Adipose tissue (tissue), 3 donors: ENCODE data around the gene CRYBG2. TPM values are rescaled to one million over a fixed set of nuclear protein-coding genes. Genes with fewer than 3 reads are reported as not detected.

Experiments
- H3K27ac ChIP-seq: one replicate; pipeline ENCODE4 v1.5.1; 2013; ENCODE audit warnings: low read depth, low read length
- WGBS, 3 donors: extraction: QIAGEN DNeasy Blood & Tissue Kit; methylation state at CpG; one replicate each; pipeline ENCODE4 v1.1.7; 2013; 5-methylcytosine and 5-hydroxymethylcytosine counted together
- polyA plus RNA-seq, 3 donors: library from polyadenylated mRNA; stranded (reverse); fragments of 200-250 nt; gene quantifications; one replicate each; pipeline ENCODE4 v1.2.3, GENCODE V29; 2013
- donor health status: healthy with polysubstance abuse.
- donor health status: Bipolar disorder and iron deficiency.
- donor health status: healthy.

The CRYBG2 gene
- polyA plus RNA-seq, 3 donors: 0.14 to 0.18 TPM; not detected in 1

DNA sequence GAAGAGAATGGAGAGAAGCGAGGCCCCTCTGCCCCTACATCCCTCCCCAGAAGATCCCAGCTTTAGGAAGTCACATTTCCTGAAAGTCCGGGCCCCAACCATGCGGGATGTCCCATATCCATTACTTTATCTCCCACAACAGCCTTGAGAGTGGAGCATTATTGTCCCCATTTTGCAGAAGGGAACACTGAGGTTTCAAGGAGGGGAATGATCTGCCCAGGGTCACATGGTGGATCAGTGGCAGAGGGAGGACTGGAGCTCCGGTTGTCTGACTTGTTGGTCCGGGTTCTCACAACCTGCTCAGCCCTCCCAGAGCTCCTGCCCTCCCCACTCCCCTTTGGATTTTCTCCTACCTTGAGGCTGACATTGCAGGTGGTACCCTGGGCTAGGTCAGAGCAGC is 2.2 kb upstream of the CRYBG2 start:
- 85 to 91% (median 86%) methylated on average over 5 of the region's 5 CpGs for WGBS, 3 donors
- H3K27ac ChIP-seq: no peak overlapping the region

DNA sequence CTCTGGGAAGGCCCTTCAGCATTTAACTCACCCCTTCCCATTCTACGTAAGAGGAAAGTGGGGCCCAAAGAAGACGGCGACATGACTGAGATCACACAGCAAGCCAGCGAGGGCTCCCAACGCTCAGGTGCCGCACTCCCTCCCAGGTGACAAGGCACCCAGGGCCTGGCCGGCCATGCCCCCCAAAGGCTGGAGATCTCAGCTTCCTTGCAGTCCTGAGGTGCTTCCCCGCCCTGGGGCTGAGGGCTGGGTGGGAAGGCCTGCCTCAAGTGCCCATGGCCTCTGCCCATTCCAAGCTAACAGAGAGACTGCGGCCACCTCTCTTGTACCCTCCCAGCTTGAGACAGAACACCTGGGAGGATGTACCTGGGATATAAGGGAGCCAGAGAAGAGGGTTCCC is 1.0 kb upstream of the CRYBG2 start:
- WGBS, 3 donors: 87 to 90% (median 90%) methylated on average over 9 of the region's 9 CpGs
- H3K27ac ChIP-seq: no peak overlapping the region

DNA sequence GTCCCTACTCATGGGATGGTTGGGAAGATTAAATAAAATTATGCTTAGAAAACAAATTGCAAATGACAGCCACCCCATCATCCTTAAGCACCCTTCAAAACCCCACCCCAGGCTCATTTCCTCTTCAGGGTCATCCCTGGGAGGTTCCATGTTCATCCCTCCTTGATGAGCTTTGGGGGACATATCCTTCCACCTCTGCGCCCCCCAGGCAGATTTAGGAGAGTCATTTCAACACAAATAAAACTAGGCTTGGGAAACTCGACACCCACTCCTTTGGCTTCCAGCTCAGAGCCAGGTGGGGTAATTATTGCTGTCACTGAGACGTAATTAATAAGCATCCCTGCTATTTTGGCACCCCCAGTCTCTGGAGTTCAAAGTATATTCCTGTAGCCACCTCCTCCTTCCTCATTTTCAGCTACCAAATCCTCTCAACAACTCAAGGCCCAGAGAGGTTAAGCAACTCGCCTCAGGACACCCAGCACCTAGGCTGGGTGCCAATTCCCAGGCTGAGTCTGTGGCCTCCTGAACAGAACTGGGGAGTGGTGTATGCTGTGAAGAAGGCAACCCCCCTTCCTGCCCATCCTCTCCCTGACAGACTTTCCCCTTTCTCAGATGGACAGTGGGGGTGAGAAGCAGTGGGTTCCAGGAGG is 595 bp downstream of the CRYBG2 start:
- 55 to 95% (median 86%) methylated on average over 4 of the region's 4 CpGs for WGBS, 3 donors
- no peak overlapping the region for H3K27ac ChIP-seq

DNA sequence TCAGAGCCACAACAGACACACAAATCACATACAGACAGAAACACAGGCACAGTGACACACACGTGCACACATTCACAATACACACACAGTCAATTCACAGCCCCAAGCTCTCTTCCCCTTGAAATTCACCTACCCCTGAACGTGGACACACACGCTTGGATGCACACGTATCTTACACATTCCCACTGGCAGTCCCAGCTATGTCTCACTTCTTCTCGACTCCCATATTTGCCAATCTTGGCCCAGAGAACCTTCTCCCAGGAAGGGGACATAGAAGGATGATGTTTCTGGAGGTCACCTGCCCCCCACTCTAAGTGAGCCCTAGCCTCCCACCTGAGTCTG is 1.6 kb downstream of the CRYBG2 start:
- H3K27ac ChIP-seq: no peak overlapping the region
- 85 to 92% (median 86%) methylated on average over 5 of the region's 5 CpGs for WGBS, 3 donors

DNA sequence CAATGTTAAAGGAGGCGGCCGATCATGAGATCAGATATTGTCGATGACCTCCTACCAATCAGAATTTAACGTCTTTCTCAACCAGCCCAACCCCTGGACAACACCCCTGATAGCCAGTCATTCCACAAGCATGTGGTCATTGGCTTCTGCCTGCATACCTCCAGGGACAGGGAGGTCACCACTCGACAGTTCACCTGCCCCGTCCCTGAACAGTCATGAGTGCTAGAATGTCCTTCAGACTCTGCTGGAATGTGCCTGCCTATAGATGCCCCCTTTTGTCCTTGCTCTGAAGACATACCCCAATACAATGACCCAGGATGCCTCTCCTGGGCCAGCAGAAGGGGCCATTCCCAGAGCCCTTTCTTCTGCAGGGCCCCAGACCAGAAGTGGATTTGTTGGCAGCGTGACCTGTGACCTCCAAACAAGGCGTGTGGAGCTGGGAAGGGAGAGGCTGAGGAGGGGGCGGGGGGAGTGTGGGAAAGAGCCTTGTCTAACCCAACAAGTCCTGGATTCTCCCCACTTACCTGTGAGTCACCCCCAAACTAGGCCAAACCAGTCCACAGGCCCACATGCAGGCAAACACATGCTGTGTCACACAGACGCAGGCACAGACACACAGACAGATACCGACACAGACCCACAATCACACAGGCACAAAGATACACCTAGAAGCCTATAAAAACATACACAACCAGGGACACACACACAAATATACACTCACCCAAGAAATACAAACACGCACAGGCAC is 2.2 kb downstream of the CRYBG2 start:
- WGBS, 3 donors: 86 to 93% (median 91%) methylated on average over 12 of the region's 12 CpGs
- no peak overlapping the region for H3K27ac ChIP-seq

DNA sequence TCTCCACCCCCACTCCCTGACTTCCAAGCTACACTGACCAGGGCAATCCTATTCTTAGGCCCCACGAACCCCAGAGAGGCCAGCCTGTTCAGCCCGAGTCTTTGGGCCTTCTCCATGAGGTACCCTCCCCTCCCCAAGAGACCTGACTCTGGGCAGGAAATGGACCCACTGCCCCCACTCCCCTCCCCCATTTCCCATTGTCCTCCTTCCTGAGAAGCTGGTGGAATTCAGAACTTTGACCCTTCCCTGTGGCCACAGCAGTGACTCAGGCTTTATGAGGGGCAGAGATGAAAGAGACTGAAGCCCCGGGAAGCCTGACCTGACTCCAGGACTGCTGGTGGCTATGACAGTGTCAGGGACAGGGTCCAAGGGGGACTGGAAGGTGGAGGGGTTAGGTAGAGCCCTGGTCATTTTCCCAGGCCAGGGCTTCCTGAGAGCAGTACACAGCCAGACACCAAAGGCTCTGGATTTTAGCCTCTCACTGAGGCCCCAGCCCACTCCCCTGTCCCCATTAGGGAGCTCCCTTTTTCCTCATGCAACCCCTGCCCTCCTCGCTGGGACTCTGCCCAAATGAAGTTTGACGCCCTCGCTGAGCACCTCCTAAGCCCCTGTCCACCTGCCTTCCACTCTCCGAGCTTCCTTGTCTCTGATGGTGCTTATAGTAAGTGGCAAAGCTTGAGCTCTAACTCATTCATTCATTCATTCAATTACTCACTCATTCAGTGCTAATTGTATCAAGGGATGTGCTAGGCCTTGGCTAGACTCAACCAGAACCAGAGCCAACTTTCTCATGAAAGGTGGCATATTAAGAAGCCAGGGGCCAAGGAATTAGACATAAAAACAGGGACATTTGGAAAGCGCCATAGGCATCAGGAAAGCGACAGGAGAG is 3.0 kb downstream of the CRYBG2 start:
- WGBS, 3 donors: 75 to 83% (median 78%) methylated on average over 9 of the region's 9 CpGs
- no peak overlapping the region for H3K27ac ChIP-seq

DNA sequence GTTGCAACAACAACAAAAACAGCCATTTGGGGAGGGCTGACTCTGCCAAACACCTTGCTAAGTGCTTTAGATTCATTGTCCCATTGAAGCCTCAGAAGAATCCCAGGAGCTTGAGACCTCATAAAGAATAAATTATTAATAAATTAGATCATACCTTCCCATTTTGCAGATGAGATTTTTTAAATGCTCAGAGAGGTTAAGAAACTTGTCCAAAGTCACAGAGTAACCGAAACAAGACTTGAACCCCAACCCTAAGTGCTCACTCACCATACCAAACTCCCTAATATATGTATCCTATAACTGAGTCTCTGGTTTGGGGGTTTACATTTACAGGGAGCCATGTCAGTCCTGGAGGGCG is 3.6 kb downstream of the CRYBG2 start:
- WGBS, 3 donors: 83 to 92% (median 90%) methylated on average over 2 of the region's 2 CpGs
- H3K27ac ChIP-seq: no peak overlapping the region

DNA sequence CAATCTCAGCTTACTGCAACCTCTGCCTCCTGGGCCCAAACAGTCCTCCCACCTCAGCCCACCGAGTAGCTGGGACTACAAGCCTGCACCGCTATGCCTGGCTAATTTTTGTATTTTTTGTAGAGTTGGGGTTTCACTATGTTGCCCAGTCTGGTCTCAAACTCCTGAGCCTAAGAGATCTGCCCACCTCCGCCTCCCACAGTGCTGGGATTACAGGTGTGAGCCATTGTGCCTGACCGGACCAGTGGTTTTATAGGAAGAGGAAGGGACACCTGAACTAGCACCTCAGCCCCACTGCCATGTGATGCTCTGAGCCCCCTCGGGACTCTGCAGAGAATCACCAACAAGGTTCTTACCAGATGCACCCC is 4.1 kb downstream of the CRYBG2 start:
- WGBS, 3 donors: 84 to 88% (median 88%) methylated on average over 5 of the region's 5 CpGs
- no peak overlapping the region for H3K27ac ChIP-seq

DNA sequence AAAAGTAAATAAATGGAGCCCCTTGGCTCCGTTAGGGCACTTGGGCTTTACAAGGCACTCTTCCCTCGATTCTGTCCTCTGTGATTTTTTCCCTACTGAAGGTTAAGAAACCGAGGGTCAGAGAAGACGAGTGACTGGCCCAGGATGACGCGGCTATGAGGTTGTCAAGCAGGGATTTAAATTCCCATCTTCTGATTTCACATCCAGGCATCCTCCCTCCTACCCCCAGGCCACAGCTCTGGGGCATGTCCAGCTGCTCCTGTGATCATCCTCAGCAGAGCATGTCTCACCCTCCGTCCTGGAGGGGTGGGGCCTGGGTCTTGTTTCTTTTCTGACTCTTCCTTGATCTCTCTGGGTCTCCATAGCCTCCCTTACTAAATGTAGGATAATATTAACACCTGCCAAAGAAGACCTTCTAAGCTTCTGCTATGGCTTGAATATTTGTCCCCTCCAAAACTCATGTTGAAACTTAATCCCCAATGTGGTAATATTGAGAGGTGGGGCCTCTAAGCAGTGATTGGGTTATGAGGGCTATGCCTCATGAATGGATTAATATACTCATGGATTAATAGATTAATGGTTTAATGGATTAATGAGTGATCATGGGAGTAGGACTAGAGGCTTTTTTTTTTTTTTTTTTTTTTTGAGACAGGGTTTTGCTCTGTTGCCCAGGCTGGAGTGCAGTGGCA is 4.6 kb downstream of the CRYBG2 start:
- no peak overlapping the region for H3K27ac ChIP-seq
- 84 to 86% (median 84%) methylated on average over 7 of the region's 7 CpGs for WGBS, 3 donors

DNA sequence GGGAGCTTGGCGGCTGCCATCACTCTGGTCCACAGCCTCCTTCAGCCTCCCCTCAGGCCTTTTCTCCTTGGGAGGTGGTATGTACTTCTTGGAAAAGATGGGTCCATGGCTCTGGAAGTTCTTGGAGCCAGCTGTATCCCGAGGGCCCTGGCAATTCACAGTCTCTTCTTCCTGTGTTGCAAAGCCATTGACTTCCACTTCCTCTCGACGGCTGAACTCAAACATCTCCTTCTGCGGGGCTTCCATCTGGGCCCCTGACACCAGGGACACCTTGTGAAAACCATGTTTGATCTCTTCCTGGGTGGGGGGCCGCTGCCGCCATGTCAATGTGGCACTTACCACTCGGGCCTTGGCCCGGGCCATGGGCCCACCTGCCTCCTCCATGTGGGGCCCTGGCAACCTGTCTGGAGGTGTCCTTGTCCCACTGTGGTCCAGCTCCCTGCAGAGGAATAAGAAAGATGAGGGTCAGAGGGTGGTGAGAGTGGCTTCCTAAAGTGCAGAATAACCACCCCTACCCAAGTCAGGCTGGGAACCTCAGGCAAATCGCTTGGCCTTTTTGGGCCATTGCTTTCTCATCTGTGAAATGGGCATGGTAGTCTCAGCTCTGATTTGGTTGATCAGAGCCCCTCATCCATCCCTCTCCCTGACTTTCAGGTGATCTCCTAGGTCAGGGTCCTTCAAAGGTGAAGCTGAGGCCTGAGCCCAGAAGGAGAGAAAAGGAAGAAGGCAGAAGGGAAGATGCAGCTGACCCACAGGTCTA is 7.5 kb downstream of the CRYBG2 start:
- 56 to 61% (median 60%) methylated on average over 10 of the region's 10 CpGs for WGBS, 3 donors
- no peak overlapping the region for H3K27ac ChIP-seq

DNA sequence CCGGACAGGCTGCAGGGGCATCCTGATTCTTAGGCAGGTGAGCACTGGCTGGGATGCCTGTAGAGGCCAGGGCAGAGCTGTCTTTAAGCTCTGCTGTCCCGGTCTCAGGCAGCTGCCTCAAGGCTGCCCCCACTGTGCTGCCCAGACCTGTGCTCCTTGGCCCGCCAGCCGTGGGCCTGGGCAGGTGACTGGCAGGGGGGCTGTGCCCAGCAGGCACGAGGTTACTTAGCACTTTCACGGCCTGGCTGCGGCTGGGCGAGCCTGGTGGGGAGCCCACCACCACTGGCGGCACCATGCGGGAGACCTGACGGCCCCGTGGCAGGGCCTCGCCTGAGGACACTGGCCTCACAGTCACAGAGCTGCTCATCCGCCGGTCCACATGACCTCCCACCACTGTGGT is 8.2 kb downstream of the CRYBG2 start:
- H3K27ac ChIP-seq: no peak overlapping the region
- 73 to 89% (median 86%) methylated on average over 15 of the region's 15 CpGs for WGBS, 3 donors

DNA sequence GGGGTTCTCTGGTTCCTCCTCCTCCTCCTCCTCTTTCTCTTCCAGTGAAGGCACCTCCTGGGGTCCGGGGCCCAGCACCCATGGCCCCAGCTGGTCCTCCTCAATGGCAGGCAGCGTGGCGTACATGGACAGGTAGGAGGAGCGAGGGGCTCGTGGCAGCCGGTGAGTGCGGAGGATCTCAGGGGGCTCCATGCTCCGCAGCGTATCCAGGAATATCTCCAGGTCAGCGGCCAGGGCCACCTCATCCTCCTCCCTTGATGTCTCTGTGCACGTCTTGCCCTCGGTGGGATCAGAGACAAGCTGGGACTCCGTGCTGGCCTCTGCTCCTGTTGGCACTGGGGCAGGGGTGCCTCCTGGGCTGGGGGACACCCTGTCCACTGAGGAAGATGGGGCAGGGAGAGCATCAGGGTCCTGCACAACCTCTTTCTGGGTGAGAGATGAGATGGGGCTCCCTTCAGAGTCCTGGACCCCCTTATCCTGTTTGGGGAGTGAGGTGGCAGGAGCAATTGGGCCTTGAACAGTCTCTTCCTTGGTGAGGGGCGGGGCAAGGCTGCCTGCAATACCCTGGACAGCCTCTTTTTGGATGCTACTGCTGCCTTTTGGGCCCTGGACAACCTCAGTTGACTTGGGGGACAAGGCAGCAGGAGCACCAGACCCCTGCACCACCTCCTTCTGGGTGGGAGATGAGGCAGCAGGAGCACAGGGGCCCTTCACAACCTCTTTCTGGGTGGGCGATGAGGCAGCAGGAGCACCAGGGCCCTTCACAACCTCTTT is 9.6 kb downstream of the CRYBG2 start:
- WGBS, 3 donors: 85 to 95% (median 86%) methylated on average over 10 to 15 of the region's 15 CpGs
- no peak overlapping the region for H3K27ac ChIP-seq

DNA sequence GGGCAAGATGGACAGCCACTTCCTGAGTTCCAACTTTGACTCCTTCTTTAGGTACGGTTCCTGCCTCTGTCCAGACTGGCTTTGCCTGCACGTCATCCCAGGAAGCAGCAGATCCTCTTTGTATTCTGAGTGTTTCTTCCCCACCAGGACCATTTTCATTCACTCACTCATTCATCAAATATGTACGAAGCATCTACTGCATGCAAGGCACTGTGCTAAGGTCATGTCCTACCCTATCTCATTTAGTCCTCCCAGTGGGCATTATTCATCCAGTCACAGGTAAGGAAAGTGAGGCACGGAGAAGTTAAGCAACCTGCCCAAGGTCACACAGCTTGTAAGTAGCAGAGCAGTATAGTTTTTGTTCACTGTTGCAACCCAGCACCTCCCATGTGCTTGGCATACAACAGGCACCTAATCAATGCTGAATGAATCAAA is 13.9 kb downstream of the CRYBG2 start:
- H3K27ac ChIP-seq: no peak overlapping the region
- 60 to 72% (median 66%) methylated on average over 4 of the region's 4 CpGs for WGBS, 3 donors

DNA sequence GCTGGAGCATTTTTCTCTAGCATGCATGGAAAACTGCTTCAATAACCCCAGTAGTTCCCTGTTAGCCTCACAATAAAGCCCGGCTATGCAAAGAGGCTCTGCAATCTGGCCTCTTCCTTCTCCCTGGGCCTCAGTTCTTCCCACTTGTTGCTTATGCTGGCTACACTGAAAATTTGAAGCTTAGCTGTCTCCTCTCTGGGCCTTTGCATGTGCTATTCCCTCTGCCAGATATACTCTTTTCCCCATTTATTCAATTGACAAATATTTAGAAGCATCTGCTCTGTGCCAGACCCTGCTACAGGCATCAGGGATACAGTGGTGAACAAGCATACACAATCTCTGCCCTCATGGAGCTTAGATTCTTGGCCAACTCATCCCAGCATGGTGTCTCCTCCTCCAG is 15.3 kb downstream of the CRYBG2 start:
- no peak overlapping the region for H3K27ac ChIP-seq
- WGBS, 3 donors: 60 to 85% (median 74%) methylated on average over 1 of the region's 1 CpG

DNA sequence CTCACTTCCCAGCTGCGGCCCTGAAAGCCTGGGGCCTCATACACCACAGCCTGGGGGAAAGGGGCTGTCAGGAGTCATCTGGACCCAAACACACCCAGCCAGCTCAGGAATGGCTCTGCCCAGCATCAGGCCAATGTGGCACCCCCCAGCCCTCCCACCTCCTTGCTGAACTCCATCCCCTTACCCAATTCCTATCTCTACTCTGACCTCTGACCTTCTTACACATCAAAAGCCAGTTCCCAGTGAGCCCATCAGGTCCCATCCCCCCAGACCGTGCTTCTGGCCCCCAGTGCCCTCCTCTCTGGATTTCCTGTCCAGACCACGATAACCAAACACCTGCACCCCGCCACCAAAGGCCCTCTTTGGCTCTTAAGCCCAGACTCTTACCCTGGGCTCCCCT is 16.3 kb downstream of the CRYBG2 start:
- H3K27ac ChIP-seq: no peak overlapping the region
- 67 to 72% (median 70%) methylated on average over 4 of the region's 4 CpGs for WGBS, 3 donors

DNA sequence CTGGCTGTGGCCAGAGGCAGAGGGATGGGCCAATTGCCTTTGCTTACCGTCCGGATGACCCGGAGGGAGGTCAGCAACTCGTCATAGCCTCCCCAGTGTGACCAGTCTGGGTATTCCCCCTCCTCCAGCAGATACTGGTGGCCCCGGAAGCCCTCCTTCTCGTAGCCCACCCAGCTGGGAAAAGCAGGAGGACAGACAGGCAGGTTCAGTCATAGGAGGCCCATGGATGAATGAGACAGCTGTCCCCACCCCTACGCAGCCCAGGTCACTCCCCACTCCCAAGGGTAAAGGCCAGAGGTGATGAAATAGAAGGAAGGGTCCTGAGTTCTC is 16.8 kb downstream of the CRYBG2 start:
- WGBS, 3 donors: 83 to 93% (median 88%) methylated on average over 7 of the region's 7 CpGs
- H3K27ac ChIP-seq: no peak overlapping the region

DNA sequence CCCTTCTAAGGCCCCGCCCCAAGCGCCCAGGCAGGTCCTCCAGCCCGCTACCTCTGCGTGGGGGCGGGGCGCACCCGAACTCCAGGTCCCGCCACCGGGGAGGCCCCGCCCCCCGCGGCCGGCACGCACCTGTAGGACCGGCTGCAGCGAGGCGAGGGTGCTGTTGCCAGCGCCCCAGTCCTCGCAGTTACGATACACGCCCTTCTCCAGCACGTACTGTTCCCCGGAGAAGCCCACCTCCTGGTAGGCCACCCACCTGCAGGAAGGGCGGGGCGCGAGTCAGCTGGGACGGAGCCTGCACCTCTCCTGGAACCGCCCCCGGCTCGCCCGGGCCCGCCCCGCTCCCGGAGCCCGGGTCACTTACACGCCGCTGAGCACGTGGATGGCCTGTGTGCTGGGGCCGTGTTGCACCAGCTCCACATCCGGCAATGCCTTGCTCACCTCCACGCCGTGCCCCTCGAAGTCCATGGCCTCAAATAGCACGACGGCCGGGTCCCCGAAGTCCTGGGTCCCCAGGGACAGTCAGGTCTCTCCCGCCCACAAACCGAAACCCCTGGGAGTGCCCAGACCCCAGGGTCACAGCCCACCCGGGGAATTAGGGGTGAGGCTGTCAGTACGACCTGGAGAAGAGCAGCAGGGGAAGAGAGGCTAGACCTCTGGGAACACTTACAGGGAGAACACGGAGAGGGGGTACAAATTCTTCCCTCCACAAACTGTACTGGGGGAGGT is 17.3 kb downstream of the CRYBG2 start:
- H3K27ac ChIP-seq: no peak overlapping the region
- WGBS, 3 donors: 12 to 14% (median 12%) methylated on average over 49 to 52 of the region's 52 CpGs
